ENCODE data around the gene AEBP1.

AEBP1 gene

GRCh38 chr7:44113764-44114354, 9.7 kb downstream of the AEBP1 start:
- no peak for TF ChIP-seq CTCF (IDR thresholded peaks at IDR 0.05; ENCODE audit: low read depth, low read length)
- no peak for DNase-seq (ENCODE audit: extremely low read depth, low read depth)

- TF ChIP-seq CTCF (IDR thresholded peaks at IDR 0.05; ENCODE audit: low read depth, low read length) = no peak
- no peak for DNase-seq (ENCODE audit: extremely low read depth, low read depth)
Observed at GRCh38 chr7:44114586-44115310, 10.6 kb downstream of the AEBP1 start.

- no peak for DNase-seq (ENCODE audit: extremely low read depth, low read depth)
- TF ChIP-seq CTCF (IDR thresholded peaks at IDR 0.05; ENCODE audit: low read depth, low read length) = no peak
Observed at GRCh38 chr7:44116087-44116788, 12.1 kb downstream of the AEBP1 start.

GRCh38 chr7:44116789-44117666, 12.9 kb downstream of the AEBP1 start:
- DNase-seq (ENCODE audit: extremely low read depth, low read depth) = no peak
- TF ChIP-seq CTCF (IDR thresholded peaks at IDR 0.05; ENCODE audit: low read depth, low read length) = no peak

- no peak for TF ChIP-seq CTCF (IDR thresholded peaks at IDR 0.05; ENCODE audit: low read depth, low read length)
Observed at GRCh38 chr7:44117801-44118429, 13.8 kb downstream of the AEBP1 start.

GRCh38 chr7:44119829-44120380, 15.8 kb downstream of the AEBP1 start:
- no peak for TF ChIP-seq CTCF (IDR thresholded peaks at IDR 0.05; ENCODE audit: low read depth, low read length)
- DNase-seq (ENCODE audit: extremely low read depth, low read depth) = no peak

More at GRCh38 chr7:44117801-44118429, 13.8 kb downstream of the AEBP1 start:
- DNase-seq (ENCODE audit: extremely low read depth, low read depth) = no peak

All from AG09319 (cell line).